Neural cell (in vitro differentiated cells): ENCODE measurements around the gene PCCA. TPM values are rescaled to one million over a fixed set of nuclear protein-coding genes. Genes with fewer than 3 reads are reported as not detected.

Experiments
- H2AFZ ChIP-seq: fragments of 200-600, 300-800 bp; sonication (generic), shearing (Covaris generic); 2 replicates; pipeline ENCODE4 v1.6.0; 2014; ENCODE audit warnings: low read depth, mild to moderate bottlenecking, antibody characterized with exemption, low read length, moderate library complexity
- H3F3A ChIP-seq: fragments of 200-600 bp; shearing (Covaris generic); 2 replicates; pipeline ENCODE4 v1.6.1; 2016; ENCODE audit warnings: mild to moderate bottlenecking, moderate library complexity, mixed read lengths, antibody characterized with exemption, low read length; ENCODE audit not compliant: insufficient read depth, poor library complexity, severe bottlenecking
- H3K27ac ChIP-seq: fragments of 200-600, 300-800 bp; sonication (generic), shearing (Covaris generic); 2 replicates; pipeline ENCODE4 v1.5.1; 2014; ENCODE audit warnings: mild to moderate bottlenecking, low read length, moderate library complexity
- H3K27me3 ChIP-seq: fragments of 300-800, 200-600 bp; sonication (generic), shearing (Covaris generic); 2 replicates; pipeline ENCODE4 v1.6.0; 2014; ENCODE audit warnings: mild to moderate bottlenecking, low read depth, low read length, moderate library complexity; ENCODE audit not compliant: insufficient read depth
- H3K36me3 ChIP-seq: fragments of 300-800, 200-600 bp; sonication (generic), shearing (Covaris generic); 2 replicates; pipeline ENCODE4 v1.5.1; 2014; ENCODE audit warnings: mild to moderate bottlenecking, antibody characterized with exemption, low read length, moderate library complexity; ENCODE audit not compliant: insufficient read depth
- H3K4me2 ChIP-seq: fragments of 300-800, 200-600 bp; sonication (generic), shearing (Covaris generic); 2 replicates; pipeline ENCODE4 v1.6.0; 2014; ENCODE audit warnings: mild to moderate bottlenecking, low read length
- H3K4me3 ChIP-seq: fragments of 300-800, 200-600 bp; sonication (generic), shearing (Covaris generic); 2 replicates; pipeline ENCODE4 v1.5.1; 2014; ENCODE audit warnings: mild to moderate bottlenecking, low read length, moderate library complexity
- H3K79me2 ChIP-seq: fragments of 200-600 bp; shearing (Covaris generic); replicated peaks from 2 replicates; pipeline ENCODE4 v1.6.0; 2014; ENCODE audit warnings: mild to moderate bottlenecking, low read length, moderate library complexity; ENCODE audit not compliant: insufficient read depth
- H3K9ac ChIP-seq: fragments of 300-800, 200-600 bp; sonication (generic), shearing (Covaris generic); 2 replicates; pipeline ENCODE4 v1.6.1; 2016; ENCODE audit warnings: mild to moderate bottlenecking, low read length, mixed read lengths
- H3K9me2 ChIP-seq: fragments of 200-600 bp; shearing (Covaris generic); 2 replicates; pipeline ENCODE4 v1.6.1; 2016; ENCODE audit warnings: mild to moderate bottlenecking, low read length, mixed read lengths; ENCODE audit not compliant: insufficient read depth
- H3K9me3 ChIP-seq: fragments of 200-600, 300-800 bp; sonication (generic), shearing (Covaris generic); 2 replicates; pipeline ENCODE4 v1.6.1; 2016; ENCODE audit warnings: mild to moderate bottlenecking, mixed run types, low read length, moderate library complexity, mixed read lengths
- H4K20me1 ChIP-seq: fragments of 200-600 bp; shearing (Covaris generic); 2 replicates; pipeline ENCODE4 v1.6.1; 2016; ENCODE audit warnings: mild to moderate bottlenecking, mixed run types; ENCODE audit not compliant: insufficient read depth
- CTCF ChIP-seq: fragments of 450-650 bp; IDR thresholded peaks from 2 replicates; pipeline ENCODE4 v1.5.1; 2014; ENCODE audit warnings: antibody characterized with exemption, mild to moderate bottlenecking, moderate library complexity; ENCODE audit not compliant: poor library complexity, severe bottlenecking
- EP300 ChIP-seq: fragments of 450-650 bp; conservative IDR thresholded peaks from 2 replicates; pipeline ENCODE4 v1.6.1; 2014; ENCODE audit warnings: antibody characterized with exemption, mild to moderate bottlenecking, moderate library complexity; ENCODE audit not compliant: poor library complexity, severe bottlenecking
- EZH2 ChIP-seq: fragments of 200-600, 300-800 bp; shearing (Covaris generic), sonication (generic); IDR thresholded peaks from 2 replicates; pipeline ENCODE4 v1.6.1; 2014; ENCODE audit warnings: antibody characterized with exemption, low read length, borderline replicate concordance, mild to moderate bottlenecking; ENCODE audit not compliant: insufficient read depth, poor library complexity, severe bottlenecking
- MXI1 ChIP-seq: fragments of 450-650 bp; conservative IDR thresholded peaks from 2 replicates; pipeline ENCODE4 v1.6.1; 2014; ENCODE audit warnings: antibody characterized with exemption, mild to moderate bottlenecking; ENCODE audit not compliant: poor library complexity, severe bottlenecking
- POLR2AphosphoS5 ChIP-seq: IDR thresholded peaks from 2 replicates; pipeline ENCODE4 v1.6.1; 2012
- RAD21 ChIP-seq: fragments of 450-650 bp; conservative IDR thresholded peaks from 2 replicates; pipeline ENCODE4 v1.6.1; 2014; ENCODE audit warnings: antibody characterized with exemption, mild to moderate bottlenecking, moderate library complexity
- REST ChIP-seq: IDR thresholded peaks from 2 replicates; pipeline ENCODE4 v1.6.1; 2012; ENCODE audit warnings: borderline replicate concordance
- SMC3 ChIP-seq: fragments of 450-650 bp; conservative IDR thresholded peaks from 2 replicates; pipeline ENCODE4 v1.6.1; 2014; ENCODE audit warnings: antibody characterized with exemption, mild to moderate bottlenecking, moderate library complexity; ENCODE audit not compliant: poor library complexity
- TAF1 ChIP-seq: IDR thresholded peaks from 2 replicates; pipeline ENCODE4 v1.6.1; 2012; ENCODE audit warnings: low read depth
- polyA plus RNA-seq: library from polyadenylated mRNA; depleted of rRNA; stranded (reverse); fragments of >200 nt; gene quantifications from 2 replicates; pipeline ENCODE4 v1.2.3, GENCODE V29; 2014

PCCA gene
- polyA plus RNA-seq, 1 donor from 2014 or later: 17.0 TPM

- Histone ChIP-seq H3K9ac (no peak overlapping the region), H3K27me3 (no peaks in the 10 kb centered on the region), H3K27ac (no peak overlapping the region), H3F3A (no peaks in the 10 kb centered on the region), H3K4me2 (no peak overlapping the region), H2AFZ (no peak overlapping the region), H3K79me2 (no peaks in the 10 kb centered on the region), H3K36me3 (no peaks in the 10 kb centered on the region), H3K9me3 (no peaks in the 10 kb centered on the region), H3K4me3 (no peak overlapping the region), H4K20me1 (no peaks in the 10 kb centered on the region), H3K9me2 (no peaks in the 10 kb centered on the region)
- no peak for TF ChIP-seq SMC3
- no peak for TF ChIP-seq TAF1
- no peak for TF ChIP-seq RAD21
- TF ChIP-seq MXI1: no peak
- TF ChIP-seq CTCF: no peak
- TF ChIP-seq REST: no peak
- no peak for TF ChIP-seq EP300
- TF ChIP-seq POLR2AphosphoS5: no peak
- TF ChIP-seq EZH2: no peak
These were observed 211.8 kb downstream of the PCCA start for GRCh38 chr13:100300708-100301107.

- no peaks in the 10 kb centered on the region for H3K27me3 ChIP-seq
- no peak overlapping the region for H3K4me2 ChIP-seq
- no peaks in the 10 kb centered on the region for H4K20me1 ChIP-seq
- no peaks in the 10 kb centered on the region for H3K36me3 ChIP-seq
- no peak overlapping the region for H2AFZ ChIP-seq
- H3F3A ChIP-seq: no peaks in the 10 kb centered on the region
- no peaks in the 10 kb centered on the region for H3K9me3 ChIP-seq
- H3K79me2 ChIP-seq: no peaks in the 10 kb centered on the region
- no peak overlapping the region for H3K4me3 ChIP-seq
- TF ChIP-seq REST: no peak
- TF ChIP-seq CTCF: no peak
- TF ChIP-seq POLR2AphosphoS5: no peak
- TF ChIP-seq RAD21: no peak
- no peak for TF ChIP-seq EZH2
- TF ChIP-seq EP300: no peak
- TF ChIP-seq SMC3: no peak
- TF ChIP-seq MXI1: no peak
- no peak for TF ChIP-seq TAF1
- no peaks in the 10 kb centered on the region for H3K9me2 ChIP-seq
- H3K9ac ChIP-seq: no peak overlapping the region
- H3K27ac ChIP-seq: no peak overlapping the region
These were observed 212.5 kb downstream of the PCCA start for GRCh38 chr13:100301418-100301817.
